Measurements from ENCODE around the gene TIGD6. TPM values are rescaled to one million over a fixed set of nuclear protein-coding genes. Genes with fewer than 3 reads are reported as not detected.

TIGD6 gene
- total RNA-seq = 3.1 and 3.5 TPM in 2 replicates

DNA sequence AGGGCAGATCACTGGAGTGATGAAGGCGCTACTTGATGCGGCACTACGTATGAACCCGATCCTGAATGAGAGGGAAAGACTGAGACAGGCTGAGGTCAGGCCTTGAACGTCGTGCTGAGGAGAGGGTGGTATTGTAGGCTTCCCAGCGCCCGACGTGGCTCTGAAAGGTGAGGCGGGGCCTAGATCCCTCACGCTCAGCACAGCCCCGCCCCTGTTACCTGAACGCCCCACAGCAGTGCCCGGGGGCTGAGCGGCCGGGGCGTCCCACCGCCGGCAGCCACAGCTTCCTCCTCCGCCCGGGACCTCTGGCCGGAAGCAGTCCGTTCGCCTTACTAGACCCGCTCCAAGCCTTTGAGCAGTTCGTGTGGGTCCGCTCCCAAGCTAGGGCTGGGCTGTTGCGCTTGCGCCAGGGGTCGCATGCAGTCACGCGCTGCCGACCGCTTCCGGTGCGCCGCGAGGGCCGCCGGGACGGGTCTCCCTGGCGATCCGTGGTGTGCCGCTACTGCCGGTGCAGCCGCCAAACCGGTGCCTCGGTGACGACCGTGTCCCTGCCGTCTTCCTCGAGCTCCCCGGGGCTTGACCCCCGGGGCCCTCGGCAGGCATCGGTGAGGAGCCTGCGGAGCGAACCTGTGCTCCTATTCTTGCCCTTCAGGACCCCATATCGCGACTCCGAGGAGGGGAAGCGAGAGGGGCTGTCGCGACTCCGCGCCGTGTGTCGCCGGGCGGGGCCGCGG lies at the start of gene TIGD6, which contains the start of gene HMGXB3:
TIGD6 (minus strand) TSS at position 399 of the 734 bp plus-strand sequence. CDS start 4,306 bp downstream, outside the sequence.
HMGXB3 (plus strand) TSS at position 484 of the 734 bp plus-strand sequence. CDS start 4,114 bp downstream, outside the sequence.

GRCh38 chr5:149960272-149961185 lies 39.9 kb downstream of the TIGD6 start, which contains the start of gene SLC26A2:
SLC26A2 (plus strand) TSS chr5:149960758; CDS start chr5:149977653, 16,895 bp downstream.

GRCh38 chr5:149944666-149945065 lies 55.8 kb downstream of the TIGD6 start, which contains the start of gene PDE6A:
PDE6A (minus strand) TSS chr5:149944793; CDS start chr5:149944673, 120 bp downstream.

Other genes starting within 250 kb of the TIGD6 start
- 0.05 TPM in 1 of 2 replicates, not detected in the other for gene PDE6A, start 55.9 kb downstream of the TIGD6 start, total RNA-seq
- gene SLC26A2, start 39.9 kb downstream of the TIGD6 start, total RNA-seq = 18.3 and 22.1 TPM in 2 replicates
- 34.8 and 41.1 TPM in 2 replicates for gene HMGXB3, start 85 bp upstream of the TIGD6 start, total RNA-seq
- not detected in 2 replicates for gene CSF1R, start 85.9 kb upstream of the TIGD6 start, total RNA-seq
- 0.69 and 1.6 TPM in 2 replicates for gene PDGFRB, start 155.2 kb upstream of the TIGD6 start, total RNA-seq
- not detected in 2 replicates for gene CDX1, start 166.1 kb upstream of the TIGD6 start, total RNA-seq
- gene SLC6A7, start 189.4 kb upstream of the TIGD6 start, total RNA-seq = not detected in 2 replicates

Data from mammary microvascular endothelial cell (primary cell).